B cell (primary cell): ENCODE measurements around the gene CASZ1. TPM values are rescaled to one million over a fixed set of nuclear protein-coding genes. Genes with fewer than 3 reads are reported as not detected.

Experiments
- ATAC-seq: fragments of 200-7000 bp; cut with Tn5 transposase; one replicate; pipeline ENCODE4 v1.10.0; 2021; ENCODE audit warnings: low read depth, mild to moderate bottlenecking, moderate number of reproducible peaks, moderate library complexity
- CTCF ChIA-PET: fragments of 350-600 bp; sonication (Branson Sonifier 250); formaldehyde crosslinking; loops from one replicate; lab custom pipeline; 2021; ENCODE audit warnings: antibody characterized with exemption, inconsistent platforms; lab: Charles Lee
- POLR2A ChIA-PET: fragments of 350-600 bp; sonication (Branson Sonifier 250); formaldehyde crosslinking; loops from one replicate; lab custom pipeline; 2021; ENCODE audit warnings: antibody characterized with exemption; lab: Charles Lee
- DNase-seq: peaks from one replicate; pipeline ENCODE4 v3.0.0; 2013
- H2AFZ ChIP-seq: 2 replicates; pipeline ENCODE4 v1.6.1; 2012; ENCODE audit warnings: mild to moderate bottlenecking, low read depth, low read length; ENCODE audit not compliant: insufficient read depth, poor library complexity, severe bottlenecking
- H3K27ac ChIP-seq, 2 donors: 1 replicate in 1 of 2; 2 replicates in 1 of 2; pipeline ENCODE4 v1.5.1; 2012 to 2013; ENCODE audit warnings: low read length in 2 of 2, mild to moderate bottlenecking in 2 of 2, moderate library complexity in 1 of 2
- H3K27me3 ChIP-seq, 4 experiments: fragments of 200-600 bp in 1 of 4; sonication (generic) in 1 of 4; replicated peaks in 1 of 4; 1 replicate in 2 of 4; 2 replicates in 2 of 4; pipeline versions ENCODE4 v1.6.1 to v1.7.0; 2013 to 2016; ENCODE audit warnings: low read length in 3 of 4, mild to moderate bottlenecking in 2 of 4, mixed read lengths in 1 of 4, moderate library complexity in 1 of 4; ENCODE audit not compliant: insufficient read depth in 4 of 4, control insufficient read depth in 3 of 4; ENCODE audit errors: control extremely low read depth in 1 of 4
- H3K36me3 ChIP-seq, 2 experiments: replicated peaks in 1 of 2; 1 replicate in 1 of 2; 2 replicates in 1 of 2; pipeline versions ENCODE4 v1.6.1 to v1.7.1; 2013; ENCODE audit warnings: low read length in 1 of 2; ENCODE audit not compliant: insufficient read depth in 2 of 2, control insufficient read depth in 1 of 2; ENCODE audit errors: control extremely low read depth in 1 of 2, extremely low read depth in 1 of 2
- H3K4me1 ChIP-seq, 2 donors: fragments of 200-600 bp in 1 of 2; sonication (generic) in 1 of 2; 1 replicate in 1 of 2; 2 replicates in 1 of 2; pipeline versions ENCODE4 v1.5.1 to v1.6.1; 2013 to 2017; ENCODE audit warnings: low read length in 2 of 2; ENCODE audit not compliant: control insufficient read depth in 2 of 2, insufficient read depth in 2 of 2
- H3K4me2 ChIP-seq: replicated peaks from 2 replicates; pipeline ENCODE3; 2012; ENCODE audit warnings: mild to moderate bottlenecking, low read depth, low read length; ENCODE audit not compliant: poor library complexity, severe bottlenecking
- H3K4me3 ChIP-seq, 5 experiments: fragments of 200-600 bp in 1 of 5; sonication (generic) in 1 of 5; 1 replicate in 3 of 5; 2 replicates in 2 of 5; pipeline versions ENCODE4 v1.5.1 to v1.7.0; 2011 to 2016; ENCODE audit warnings: low read length in 4 of 5, mild to moderate bottlenecking in 4 of 5, low read depth in 2 of 5, control low read depth in 1 of 5, moderate library complexity in 1 of 5; ENCODE audit not compliant: insufficient read depth in 1 of 5; ENCODE audit errors: control extremely low read depth in 1 of 5, extremely low read depth in 1 of 5
- H3K79me2 ChIP-seq: fragments of 200-600 bp; sonication (generic); one replicate; pipeline ENCODE4 v1.6.0; 2016; ENCODE audit warnings: low read length; ENCODE audit not compliant: control insufficient read depth, insufficient read depth
- H3K9ac ChIP-seq: fragments of 200-600 bp; sonication (generic); 2 replicates; pipeline ENCODE4 v1.6.1; 2017; ENCODE audit warnings: mild to moderate bottlenecking, low read length, moderate library complexity
- H3K9me3 ChIP-seq, 3 donors: one replicate each; pipeline versions ENCODE4 v1.6.1 to v1.7.1; 2013; ENCODE audit warnings: low read length in 2 of 3; ENCODE audit not compliant: control insufficient read depth in 2 of 3, insufficient read depth in 1 of 3; ENCODE audit errors: control extremely low read depth in 1 of 3
- H4K20me1 ChIP-seq: 2 replicates; pipeline ENCODE4 v1.6.0; 2012; ENCODE audit warnings: mild to moderate bottlenecking, low read length; ENCODE audit not compliant: insufficient read depth, control insufficient read depth, poor library complexity, severe bottlenecking
- H3K27ac Mint-ChIP-seq: one replicate; pipeline ENCODE4 v1.8.0; 2021; ENCODE audit warnings: mixed read lengths
- H3K27me3 Mint-ChIP-seq: one replicate; pipeline ENCODE4 v1.8.0; 2021; ENCODE audit warnings: mixed read lengths
- H3K4me1 Mint-ChIP-seq: one replicate; pipeline ENCODE4 v1.8.0; 2021; ENCODE audit warnings: mixed read lengths
- H3K4me3 Mint-ChIP-seq: one replicate; pipeline ENCODE4 v1.8.0; 2021; ENCODE audit warnings: mixed read lengths
- H3K9me3 Mint-ChIP-seq: one replicate; pipeline ENCODE4 v1.8.0; 2022; ENCODE audit warnings: mixed read lengths; ENCODE audit not compliant: insufficient read depth
- CTCF ChIP-seq: fragments of 200-600 bp; IDR thresholded peaks from one replicate; pipeline ENCODE4 v1.8.0; 2022; ENCODE audit warnings: antibody characterized with exemption, mild to moderate bottlenecking
- EZH2 ChIP-seq: IDR thresholded peaks from 2 replicates; pipeline ENCODE4 v1.6.1; 2012; ENCODE audit warnings: borderline replicate concordance, low read depth, mild to moderate bottlenecking, moderate library complexity, low read length; ENCODE audit not compliant: insufficient read depth, poor library complexity, severe bottlenecking
- WGBS: methylation state at CpG from one replicate; pipeline ENCODE4 v1.1.5; 2013; ENCODE audit warnings: missing lambda C conversion rate; ENCODE audit not compliant: insufficient coverage; 5-methylcytosine and 5-hydroxymethylcytosine counted together
- intact Hi-C: fragments of 100-400 bp; cut with micrococcal nuclease; formaldehyde crosslinking; loops from one replicate; pipeline ENCODE4 v1.10.0; 2022
- polyA plus RNA-seq: library from polyadenylated mRNA; depleted of rRNA; stranded (reverse); fragments of >200 nt; gene quantifications from 2 replicates; pipeline ENCODE4 v1.2.3, GENCODE V29; 2012
- total RNA-seq, 2 donors: library from RNA; stranded (reverse); fragments of 120-200 nt in 1 of 2; gene quantifications; 1 replicate in 1 of 2; 2 replicates in 1 of 2; pipeline versions ENCODE4 v1.2.3 to v1.2.4, GENCODE V29; 2013 to 2022

CASZ1 gene
- total and polyA plus RNA-seq, 2 donors (not counting 1 experiment from before 2014, with no cell fraction given), result 9.5 to 27.2 TPM

- no peak overlapping the region for H3K4me2 ChIP-seq
- no peak for DNase-seq
- H3K27ac ChIP-seq, result no peak overlapping the region
- H3K4me3 ChIP-seq, result no peak overlapping the region
- H3K27me3 ChIP-seq, result no peaks in the 10 kb centered on the region
- Mint-ChIP-seq H3K27me3 (no peaks in the 10 kb centered on the region), H3K4me3 (no peak overlapping the region), H3K27ac (no peak overlapping the region), H3K9me3 (no peaks in the 10 kb centered on the region), H3K4me1 (no peaks in the 10 kb centered on the region)
- intact Hi-C loops, result no loop called here
- POLR2A ChIA-PET, result no interaction called here
- CTCF ChIA-PET, result no interaction called here
- H2AFZ ChIP-seq, result no peak overlapping the region
- no peaks in the 10 kb centered on the region for H3K4me1 ChIP-seq
- 87% methylated on average over 26 of the region's 32 CpGs for WGBS
- H3K36me3 ChIP-seq, result peaks cover 0 to 16% of the 10 kb centered on the region in 2 experiments
- no peak for ATAC-seq
- H4K20me1 ChIP-seq, result no peaks in the 10 kb centered on the region
- no peaks in the 10 kb centered on the region for H3K79me2 ChIP-seq
- H3K9me3 ChIP-seq, result no peaks in the 10 kb centered on the region
- TF ChIP-seq CTCF, result no peak
- TF ChIP-seq EZH2, result no peak
- H3K9ac ChIP-seq, result no peak overlapping the region
Measured at GRCh38 chr1:10648689-10649516, 147.5 kb downstream of the CASZ1 start.

- 98% methylated on average over 38 of the region's 38 CpGs for WGBS
- no peak overlapping the region for H3K27ac Mint-ChIP-seq
- Histone ChIP-seq H3K9ac (no peak overlapping the region), H3K4me2 (no peak overlapping the region), H3K27me3 (no peaks in the 10 kb centered on the region), H3K36me3 (peaks cover 0 to 19% of the 10 kb centered on the region in 2 experiments), H3K4me3 (no peak overlapping the region), H4K20me1 (no peaks in the 10 kb centered on the region), H3K4me1 (no peaks in the 10 kb centered on the region), H2AFZ (no peak overlapping the region), H3K79me2 (no peaks in the 10 kb centered on the region), H3K9me3 (no peaks in the 10 kb centered on the region), H3K27ac (no peak overlapping the region)
- DNase-seq (no peak), ATAC-seq (no peak)
- intact Hi-C loops, result no loop called here
- H3K4me1 Mint-ChIP-seq, result no peaks in the 10 kb centered on the region
- ChIA-PET CTCF (no interaction called here), POLR2A (no interaction called here)
- H3K9me3 Mint-ChIP-seq, result no peaks in the 10 kb centered on the region
- no peak overlapping the region for H3K4me3 Mint-ChIP-seq
- TF ChIP-seq EZH2 (no peak), CTCF (no peak)
- no peaks in the 10 kb centered on the region for H3K27me3 Mint-ChIP-seq
Measured at GRCh38 chr1:10647414-10648170, 148.9 kb downstream of the CASZ1 start.
